ENCODE data around the gene FAM236B.
"Not testable (repeated sequence)": the region's sequence is repeated elsewhere in the genome, so short reads cannot be mapped to it uniquely, and the experiment has no call there.

The FAM236B gene

GRCh38 chrX:72782560-72782959 lies at the start of gene FAM236B:
FAM236B (minus strand) TSS chrX:72782660; CDS start chrX:72782560, 100 bp downstream.
- not testable (repeated sequence) for H3K4me3 ChIP-seq (ENCODE audit: low read length); H3K36me3 ChIP-seq (ENCODE audit: control insufficient read depth, insufficient read depth, low read length); H3K9ac ChIP-seq (ENCODE audit: low read length)

GRCh38 chrX:72830701-72831100 lies 48.2 kb upstream of the FAM236B start:
- not testable (repeated sequence) for H3K4me3 ChIP-seq (ENCODE audit: low read length); H3K36me3 ChIP-seq (ENCODE audit: control insufficient read depth, insufficient read depth, low read length); H3K4me1 ChIP-seq (ENCODE audit: control insufficient read depth, insufficient read depth, low read length); H3K27me3 ChIP-seq (ENCODE audit: control insufficient read depth, insufficient read depth, low read length); H3K9ac ChIP-seq (ENCODE audit: low read length); H3K9me3 ChIP-seq (ENCODE audit: control insufficient read depth, low read length)

More at GRCh38 chrX:72782560-72782959, at the start of gene FAM236B:
- H3K9me3 ChIP-seq (ENCODE audit: control insufficient read depth, low read length); H3K4me1 ChIP-seq (ENCODE audit: control insufficient read depth, insufficient read depth, low read length); H3K27me3 ChIP-seq (ENCODE audit: control insufficient read depth, insufficient read depth, low read length): not testable (repeated sequence)

- not testable (repeated sequence) for H3K9ac ChIP-seq (ENCODE audit: low read length); H3K4me3 ChIP-seq (ENCODE audit: low read length); H3K36me3 ChIP-seq (ENCODE audit: control insufficient read depth, insufficient read depth, low read length); H3K27me3 ChIP-seq (ENCODE audit: control insufficient read depth, insufficient read depth, low read length); H3K4me1 ChIP-seq (ENCODE audit: control insufficient read depth, insufficient read depth, low read length); H3K9me3 ChIP-seq (ENCODE audit: control insufficient read depth, low read length)
These were observed 25.6 kb upstream of the FAM236B start, which contains the start of gene FAM236D for GRCh38 chrX:72808110-72808509. FAM236D (minus strand) TSS chrX:72808210; CDS start chrX:72808110, 100 bp downstream.

- not testable (repeated sequence) for H3K4me1 ChIP-seq (ENCODE audit: control insufficient read depth, insufficient read depth, low read length); H3K27me3 ChIP-seq (ENCODE audit: control insufficient read depth, insufficient read depth, low read length); H3K9me3 ChIP-seq (ENCODE audit: control insufficient read depth, low read length); H3K4me3 ChIP-seq (ENCODE audit: low read length); H3K36me3 ChIP-seq (ENCODE audit: control insufficient read depth, insufficient read depth, low read length); H3K9ac ChIP-seq (ENCODE audit: low read length)
These were observed 7.9 kb upstream of the FAM236B start for GRCh38 chrX:72790390-72790789.

- H3K27me3 ChIP-seq (ENCODE audit: control insufficient read depth, insufficient read depth, low read length); H3K4me3 ChIP-seq (ENCODE audit: low read length); H3K36me3 ChIP-seq (ENCODE audit: control insufficient read depth, insufficient read depth, low read length); H3K4me1 ChIP-seq (ENCODE audit: control insufficient read depth, insufficient read depth, low read length); H3K9ac ChIP-seq (ENCODE audit: low read length); H3K9me3 ChIP-seq (ENCODE audit: control insufficient read depth, low read length): not testable (repeated sequence)
These were observed 5.7 kb upstream of the FAM236B start for GRCh38 chrX:72788142-72788541.

GRCh38 chrX:72783964-72784363 lies 1.5 kb upstream of the FAM236B start:
- H3K9me3 ChIP-seq (ENCODE audit: control insufficient read depth, low read length); H3K4me1 ChIP-seq (ENCODE audit: control insufficient read depth, insufficient read depth, low read length); H3K36me3 ChIP-seq (ENCODE audit: control insufficient read depth, insufficient read depth, low read length); H3K4me3 ChIP-seq (ENCODE audit: low read length); H3K27me3 ChIP-seq (ENCODE audit: control insufficient read depth, insufficient read depth, low read length); H3K9ac ChIP-seq (ENCODE audit: low read length): not testable (repeated sequence)

- H3K36me3 ChIP-seq (ENCODE audit: control insufficient read depth, insufficient read depth, low read length); H3K9ac ChIP-seq (ENCODE audit: low read length); H3K27me3 ChIP-seq (ENCODE audit: control insufficient read depth, insufficient read depth, low read length); H3K4me1 ChIP-seq (ENCODE audit: control insufficient read depth, insufficient read depth, low read length); H3K9me3 ChIP-seq (ENCODE audit: control insufficient read depth, low read length); H3K4me3 ChIP-seq (ENCODE audit: low read length): not testable (repeated sequence)
These were observed 991 bp upstream of the FAM236B start for GRCh38 chrX:72783365-72783936.

GRCh38 chrX:72778146-72778545 lies 4.3 kb downstream of the FAM236B start:
- H3K9ac ChIP-seq (ENCODE audit: low read length); H3K36me3 ChIP-seq (ENCODE audit: control insufficient read depth, insufficient read depth, low read length); H3K4me1 ChIP-seq (ENCODE audit: control insufficient read depth, insufficient read depth, low read length); H3K9me3 ChIP-seq (ENCODE audit: control insufficient read depth, low read length); H3K4me3 ChIP-seq (ENCODE audit: low read length); H3K27me3 ChIP-seq (ENCODE audit: control insufficient read depth, insufficient read depth, low read length): not testable (repeated sequence)

- H3K27me3 ChIP-seq (ENCODE audit: control insufficient read depth, insufficient read depth, low read length); H3K4me1 ChIP-seq (ENCODE audit: control insufficient read depth, insufficient read depth, low read length); H3K9ac ChIP-seq (ENCODE audit: low read length); H3K4me3 ChIP-seq (ENCODE audit: low read length); H3K36me3 ChIP-seq (ENCODE audit: control insufficient read depth, insufficient read depth, low read length); H3K9me3 ChIP-seq (ENCODE audit: control insufficient read depth, low read length): not testable (repeated sequence)
These were observed 5.0 kb downstream of the FAM236B start for GRCh38 chrX:72777467-72777790.

- not testable (repeated sequence) for H3K27me3 ChIP-seq (ENCODE audit: control insufficient read depth, insufficient read depth, low read length); H3K9me3 ChIP-seq (ENCODE audit: control insufficient read depth, low read length); H3K9ac ChIP-seq (ENCODE audit: low read length); H3K4me3 ChIP-seq (ENCODE audit: low read length); H3K4me1 ChIP-seq (ENCODE audit: control insufficient read depth, insufficient read depth, low read length); H3K36me3 ChIP-seq (ENCODE audit: control insufficient read depth, insufficient read depth, low read length)
These were observed 5.6 kb downstream of the FAM236B start, which contains the start of gene DMRTC1B for GRCh38 chrX:72776653-72777466. DMRTC1B (plus strand) TSS chrX:72776890; CDS start chrX:72845136, 68,246 bp downstream.

GRCh38 chrX:72760454-72760853 lies 22.0 kb downstream of the FAM236B start:
- H3K9ac ChIP-seq (ENCODE audit: low read length); H3K9me3 ChIP-seq (ENCODE audit: control insufficient read depth, low read length); H3K27me3 ChIP-seq (ENCODE audit: control insufficient read depth, insufficient read depth, low read length); H3K4me3 ChIP-seq (ENCODE audit: low read length); H3K4me1 ChIP-seq (ENCODE audit: control insufficient read depth, insufficient read depth, low read length); H3K36me3 ChIP-seq (ENCODE audit: control insufficient read depth, insufficient read depth, low read length): not testable (repeated sequence)

- H3K4me1 ChIP-seq (ENCODE audit: control insufficient read depth, insufficient read depth, low read length); H3K9me3 ChIP-seq (ENCODE audit: control insufficient read depth, low read length); H3K36me3 ChIP-seq (ENCODE audit: control insufficient read depth, insufficient read depth, low read length); H3K9ac ChIP-seq (ENCODE audit: low read length); H3K27me3 ChIP-seq (ENCODE audit: control insufficient read depth, insufficient read depth, low read length); H3K4me3 ChIP-seq (ENCODE audit: low read length): not testable (repeated sequence)
These were observed 33.9 kb downstream of the FAM236B start for GRCh38 chrX:72748545-72748944.

GRCh38 chrX:72745546-72745945 lies 36.9 kb downstream of the FAM236B start:
- not testable (repeated sequence) for H3K36me3 ChIP-seq (ENCODE audit: control insufficient read depth, insufficient read depth, low read length); H3K4me1 ChIP-seq (ENCODE audit: control insufficient read depth, insufficient read depth, low read length); H3K27me3 ChIP-seq (ENCODE audit: control insufficient read depth, insufficient read depth, low read length); H3K9ac ChIP-seq (ENCODE audit: low read length); H3K4me3 ChIP-seq (ENCODE audit: low read length); H3K9me3 ChIP-seq (ENCODE audit: control insufficient read depth, low read length)
